SIG-M5 (cell line): Measurements from ENCODE around the gene PGS1.

ENCODE experiments used
- DNase-seq: peaks from one replicate; lab custom pipeline; 2025; lab: John Stamatoyannopoulos, UW

The PGS1 gene

GRCh38 chr17:78347453-78347852, 31.0 kb upstream of the PGS1 start:
- no peak for DNase-seq

DNA sequence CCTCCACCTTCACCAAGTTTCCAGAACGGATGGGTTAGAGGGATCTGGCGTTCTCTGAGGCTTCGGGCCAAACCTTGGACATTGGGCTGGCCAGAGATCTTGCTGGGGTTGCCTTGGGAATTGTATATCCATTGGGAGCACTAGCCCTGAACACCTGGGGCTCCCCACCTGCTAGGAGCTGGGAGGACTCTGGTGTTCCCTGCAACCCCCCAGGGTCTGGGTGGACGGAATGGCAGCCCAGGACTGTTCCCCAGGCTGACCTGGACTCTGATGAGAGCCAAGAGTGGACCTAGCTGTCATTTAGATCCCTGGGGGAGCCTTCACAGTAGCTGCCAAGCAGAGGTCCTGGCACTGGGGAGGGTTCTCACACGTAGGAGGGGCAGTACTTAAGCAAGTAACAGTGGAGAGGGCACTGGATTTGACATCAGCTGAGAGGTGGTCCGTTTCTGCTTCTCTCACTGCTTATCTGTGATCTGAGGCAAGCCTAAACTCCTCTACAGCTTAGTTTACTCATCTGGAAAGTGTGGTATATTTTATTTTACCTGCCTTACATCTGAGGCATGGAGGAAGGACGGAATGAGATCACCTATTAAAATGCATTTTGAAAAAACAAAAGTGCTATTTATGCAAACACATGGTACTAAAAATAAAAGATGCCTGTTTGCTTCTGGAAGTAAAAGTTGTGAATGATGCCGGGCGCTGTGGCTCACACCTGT, 30.2 kb upstream of the PGS1 start:
- no peak for DNase-seq

GRCh38 chr17:78349891-78350642, 28.4 kb upstream of the PGS1 start:
- DNase-seq = no peak

GRCh38 chr17:78351449-78352006, 26.9 kb upstream of the PGS1 start:
- DNase-seq = no peak

- no peak for DNase-seq
Observed at GRCh38 chr17:78353834-78354233, 24.6 kb upstream of the PGS1 start.

- DNase-seq = no peak
Observed at GRCh38 chr17:78355045-78355641, 23.3 kb upstream of the PGS1 start.

DNA sequence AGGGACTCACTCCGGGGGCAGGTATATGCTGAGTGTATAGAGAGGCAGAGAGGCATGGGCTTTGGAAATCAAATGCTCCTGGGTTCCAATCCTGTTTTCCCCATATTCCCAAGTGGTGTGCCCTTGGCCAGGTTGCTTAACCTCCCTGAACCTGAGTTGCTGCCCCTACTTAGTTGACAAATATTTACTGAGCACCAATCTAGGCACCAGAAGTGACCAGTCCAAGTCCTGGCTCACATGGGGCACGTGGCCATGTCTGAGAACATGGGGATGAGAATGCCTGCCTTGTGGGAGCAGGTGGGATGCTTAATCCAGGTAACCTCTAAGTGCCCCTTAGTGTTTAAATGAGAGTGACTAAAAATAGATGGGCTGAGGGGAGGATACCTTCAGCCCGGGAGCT, 22.7 kb upstream of the PGS1 start:
- DNase-seq = no peak

DNA sequence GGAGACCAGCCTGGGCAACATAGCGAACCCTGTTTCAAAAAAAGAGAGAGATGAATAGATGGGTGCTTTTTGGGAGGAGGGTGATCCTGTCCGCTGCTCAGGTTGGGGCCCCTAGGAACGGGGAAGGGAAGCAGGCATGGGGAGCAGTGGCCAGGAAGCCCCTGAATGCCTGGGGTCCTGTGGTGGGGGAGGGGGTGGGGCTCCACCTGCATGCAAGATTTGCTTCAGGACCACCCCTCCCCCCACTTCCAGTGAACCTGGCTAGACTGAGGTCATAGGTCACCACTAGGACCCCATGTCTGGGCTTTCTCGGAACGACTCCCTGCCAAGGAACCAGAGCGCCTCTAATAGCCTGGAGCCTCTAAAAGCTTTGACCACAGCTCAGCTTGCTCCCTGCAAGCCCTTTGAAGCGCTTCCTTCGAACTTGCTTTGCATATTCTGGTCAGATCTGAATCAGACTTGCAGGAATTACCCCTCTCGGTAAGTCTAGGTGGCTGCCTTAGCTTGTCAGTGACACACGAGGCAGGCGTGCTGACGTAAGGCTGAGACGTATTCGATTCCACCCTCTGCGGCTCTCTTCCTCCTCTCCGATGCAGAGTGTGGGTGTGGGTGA, 22.2 kb upstream of the PGS1 start:
- peak; percentile 57 for DNase-seq

DNA sequence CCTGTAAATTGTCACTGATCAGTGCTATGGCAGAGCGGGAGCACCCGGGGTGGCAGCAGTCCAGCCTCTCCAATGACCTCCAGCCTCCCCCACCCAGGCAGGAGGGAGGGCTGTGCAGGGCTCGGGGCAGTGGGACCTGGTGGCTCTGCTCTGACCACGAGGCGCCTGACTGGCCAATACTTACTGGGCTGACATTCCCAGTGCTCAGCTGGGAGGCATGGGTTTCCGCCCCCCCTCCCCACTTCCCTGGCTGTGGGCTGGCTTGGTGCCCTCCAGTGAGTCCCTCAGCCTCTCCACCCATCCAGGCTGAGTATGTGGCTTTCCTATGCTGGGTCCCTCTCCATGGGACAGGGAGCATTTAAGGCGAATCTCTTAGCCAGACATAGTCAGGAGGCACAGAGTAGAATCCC, 21.3 kb upstream of the PGS1 start:
- no peak for DNase-seq

DNA sequence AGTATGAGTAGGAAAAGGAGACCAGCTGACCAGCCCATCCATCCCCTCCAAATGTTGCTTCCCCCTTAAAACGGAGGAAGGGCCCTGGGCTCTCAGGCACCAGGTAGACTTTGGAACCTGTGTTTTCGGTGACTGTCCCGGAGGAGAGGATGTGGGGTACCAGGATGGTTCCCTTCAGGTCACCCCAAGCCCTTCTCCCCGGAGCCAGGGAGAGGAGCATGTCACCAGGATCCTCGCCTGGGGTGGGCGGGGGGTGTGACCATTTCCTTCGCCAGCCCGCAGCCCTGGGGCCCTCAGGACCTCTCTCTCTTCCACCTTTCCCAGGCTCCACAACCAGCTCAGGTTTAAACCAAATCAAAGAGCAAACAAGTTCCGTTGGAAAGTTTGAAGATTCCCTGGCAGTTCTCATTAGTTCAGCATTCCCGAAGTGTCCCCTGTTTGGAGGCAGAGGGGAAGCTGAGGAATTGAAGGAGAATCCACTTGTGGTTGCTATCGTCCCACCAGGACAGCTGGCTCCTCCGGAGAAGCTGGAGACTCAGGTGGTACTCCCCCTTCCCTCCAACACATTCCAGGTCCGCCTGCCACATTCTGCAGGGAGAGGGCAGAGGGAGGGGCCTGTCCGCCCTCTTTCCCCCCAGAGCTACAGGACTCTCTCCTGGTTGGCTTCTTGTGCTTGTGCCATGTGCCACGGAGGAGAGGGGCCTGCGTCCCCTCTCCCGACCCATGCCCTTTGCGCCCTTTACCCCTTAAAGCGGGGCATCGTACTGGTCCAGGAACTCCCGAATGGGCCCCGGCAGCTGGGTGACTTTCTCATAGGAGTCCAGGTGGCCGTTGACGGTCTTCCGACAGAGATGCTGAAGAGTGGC, 20.5 kb upstream of the PGS1 start:
- DNase-seq = no peak

DNA sequence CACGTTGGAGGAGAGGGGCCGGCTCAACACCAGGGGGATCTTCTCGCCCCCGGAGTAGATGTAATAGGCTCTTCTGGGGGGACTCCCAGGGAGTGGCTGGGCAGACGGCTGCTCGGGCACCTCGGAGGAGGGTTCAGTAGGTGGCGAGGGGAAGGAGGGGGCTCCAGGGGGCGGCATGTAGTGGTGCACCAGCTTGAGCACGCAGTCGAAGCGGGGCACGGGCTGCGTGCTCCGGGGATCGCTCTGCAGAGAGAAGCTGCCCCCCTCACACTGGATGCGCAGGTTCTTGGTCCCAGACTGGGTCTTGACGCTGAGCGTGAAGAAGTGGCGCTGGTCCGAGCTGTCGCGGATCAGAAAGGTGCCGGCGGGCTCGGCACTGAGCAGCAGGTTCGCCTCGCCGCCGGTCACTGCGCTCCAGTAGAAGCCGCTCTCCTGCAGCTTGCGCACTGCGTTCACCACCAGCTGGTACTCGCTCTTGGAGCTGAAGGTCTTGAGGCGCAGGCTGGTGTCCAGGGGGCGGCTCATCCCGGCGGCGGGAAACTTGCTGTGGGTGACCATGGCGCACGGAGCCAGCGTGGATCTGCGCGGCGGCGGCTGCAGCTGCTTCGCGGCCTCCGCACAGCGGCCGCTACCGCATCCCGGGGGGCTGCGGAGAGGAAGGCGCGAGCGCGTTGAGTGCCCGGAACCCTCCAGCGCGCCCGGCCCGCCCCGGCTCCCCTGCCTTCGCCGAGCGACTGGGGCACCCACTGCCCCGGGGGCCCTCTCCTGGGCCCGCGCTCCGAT, 19.7 kb upstream of the PGS1 start:
- DNase-seq = no peak

GRCh38 chr17:78359321-78359996, 19.0 kb upstream of the PGS1 start:
- DNase-seq = no peak

DNA sequence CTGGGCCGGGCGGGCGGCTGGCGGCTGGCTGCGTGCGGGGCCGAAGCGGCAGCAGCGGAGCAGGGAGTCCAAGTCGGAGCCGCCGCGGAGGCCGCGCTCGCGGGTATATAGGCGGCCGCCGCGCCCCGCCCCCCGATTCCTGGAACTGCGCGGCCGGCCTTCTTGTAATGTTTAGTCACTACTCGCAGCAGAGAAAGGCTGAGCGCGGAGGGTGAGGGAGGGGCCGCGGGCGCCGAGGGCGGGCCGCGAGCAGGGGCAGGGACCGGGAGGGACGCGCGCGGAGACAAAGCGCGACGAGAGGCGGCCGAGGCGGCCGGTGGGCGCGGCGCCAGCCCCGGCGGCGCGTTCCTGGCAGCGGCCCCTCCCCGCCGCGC, 18.5 kb upstream of the PGS1 start, which contains the start of gene SOCS3:
Gene SOCS3, minus strand, starts transcription at position 81 of the 374 bp plus-strand sequence. CDS start 982 bp downstream, outside the sequence.
- no peak for DNase-seq

DNA sequence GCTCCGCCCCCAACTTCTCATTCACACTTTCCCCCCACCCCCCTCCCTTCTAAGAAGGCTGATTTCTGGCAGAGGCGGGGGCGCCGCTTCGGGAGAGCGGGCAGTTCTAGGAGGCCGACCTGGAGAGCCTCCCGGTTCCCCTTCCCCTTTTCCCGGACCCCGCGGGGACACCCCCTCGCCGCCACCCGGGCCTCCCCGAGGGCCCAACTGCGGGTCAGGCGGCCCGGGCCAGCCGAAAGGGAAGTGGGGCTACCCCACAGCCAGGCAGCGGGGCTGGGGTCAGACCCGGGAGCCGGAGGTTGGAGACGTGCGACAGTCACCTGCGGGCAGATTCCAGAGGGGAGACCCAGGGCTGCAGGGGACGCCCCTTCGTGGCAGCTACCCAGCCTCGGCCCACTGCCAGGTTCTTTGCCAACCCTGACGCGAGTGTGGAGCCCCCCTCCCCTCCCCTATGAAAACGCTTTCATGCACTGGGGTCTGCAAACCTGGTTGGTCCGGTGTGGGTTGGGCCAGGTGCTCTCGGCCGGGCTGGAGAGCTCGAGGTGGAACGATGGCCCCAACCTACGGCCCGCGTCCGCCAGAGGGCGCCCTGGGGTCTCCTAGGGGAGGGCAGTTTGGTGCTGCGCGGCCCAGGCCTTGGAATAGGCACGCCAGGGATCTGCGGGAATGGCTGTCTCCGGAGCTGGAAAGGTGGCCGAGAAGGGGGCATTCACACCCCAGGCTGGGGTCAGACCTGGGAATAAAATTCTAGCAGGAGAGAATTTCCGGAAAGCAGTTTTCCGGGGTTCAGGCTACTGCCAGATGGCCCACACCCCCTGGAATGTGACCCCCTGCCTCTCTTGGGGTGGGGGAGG, 17.9 kb upstream of the PGS1 start:
- DNase-seq = no peak

DNA sequence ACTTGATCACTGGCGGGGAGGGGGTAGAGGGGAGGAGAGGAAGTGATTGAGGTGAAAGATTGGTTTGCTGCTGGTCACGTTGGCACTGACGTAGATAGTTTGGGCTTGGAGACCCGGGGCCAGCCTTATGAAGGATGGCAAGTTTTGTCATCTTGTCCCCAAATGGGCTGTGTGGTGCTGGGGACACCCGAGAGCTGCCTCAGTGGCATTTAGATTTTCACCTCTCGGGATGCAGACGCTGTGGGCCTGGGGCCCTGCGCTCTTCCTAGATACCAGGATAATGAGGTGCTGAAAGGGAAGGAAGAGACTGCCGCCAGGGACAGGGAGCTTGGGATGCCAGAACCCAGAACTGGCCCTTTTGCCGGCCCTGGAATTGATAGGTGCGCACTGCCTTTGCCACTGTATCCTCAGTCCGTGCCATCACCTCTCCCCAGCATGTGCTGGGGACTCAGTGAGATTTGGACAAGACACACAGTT, 17.2 kb upstream of the PGS1 start:
- no peak for DNase-seq

GRCh38 chr17:78362232-78362631, 16.2 kb upstream of the PGS1 start:
- no peak for DNase-seq

GRCh38 chr17:78362671-78363070, 15.8 kb upstream of the PGS1 start:
- DNase-seq = no peak

DNA sequence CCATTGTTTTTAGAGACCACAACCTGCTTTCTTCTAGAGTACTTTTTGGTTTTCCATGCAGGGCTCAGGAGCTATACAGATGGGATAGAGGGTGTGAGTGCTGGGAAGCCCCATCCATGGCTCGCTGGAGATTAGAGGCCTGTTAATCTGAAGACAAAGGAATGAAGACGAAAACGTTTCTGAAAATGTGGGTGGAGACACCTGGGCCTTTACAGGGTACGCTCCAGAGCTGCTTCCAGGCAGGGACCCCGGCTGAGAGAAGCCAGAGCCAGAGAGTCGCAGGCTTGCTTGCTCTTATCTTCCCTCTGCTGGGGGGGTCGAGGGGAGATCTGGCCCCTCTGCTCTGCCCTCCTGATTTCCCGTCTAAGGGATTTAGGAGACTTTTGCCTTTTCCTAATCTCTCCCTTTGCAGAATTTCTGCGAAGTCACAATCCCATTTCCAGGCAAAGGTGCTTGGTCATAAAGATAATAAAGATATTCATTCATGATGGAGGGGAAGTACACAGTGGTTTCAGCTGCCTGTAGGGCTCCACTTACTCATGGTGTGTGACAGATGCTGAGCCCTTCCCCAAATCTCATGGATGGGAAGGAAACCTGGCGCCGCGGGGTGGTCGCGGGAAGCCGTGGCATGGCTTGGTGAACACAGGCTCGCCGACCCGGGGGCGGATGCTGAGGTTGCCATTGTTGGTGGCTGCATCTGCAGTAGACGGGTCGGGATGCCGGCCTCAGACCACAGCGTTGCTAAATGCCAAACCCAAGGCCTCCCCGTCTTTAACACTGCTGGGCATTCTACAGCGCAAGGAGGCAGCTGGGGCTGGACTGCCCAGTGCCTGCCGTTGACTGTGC, 13.8 kb upstream of the PGS1 start:
- DNase-seq = no peak
